SH-SY5Y (cell line): Measurements from ENCODE around the gene SIRPA.

Experiments used
- GATA2 ChIP-seq: IDR thresholded peaks from 2 replicates; pipeline ENCODE4 v1.6.1; 2011; ENCODE audit warnings: mild to moderate bottlenecking, low read depth, low read length
- GATA3 ChIP-seq: IDR thresholded peaks from 2 replicates; pipeline ENCODE4 v1.6.1; 2011; ENCODE audit warnings: low read depth, mild to moderate bottlenecking, low read length, moderate library complexity

SIRPA gene

DNA sequence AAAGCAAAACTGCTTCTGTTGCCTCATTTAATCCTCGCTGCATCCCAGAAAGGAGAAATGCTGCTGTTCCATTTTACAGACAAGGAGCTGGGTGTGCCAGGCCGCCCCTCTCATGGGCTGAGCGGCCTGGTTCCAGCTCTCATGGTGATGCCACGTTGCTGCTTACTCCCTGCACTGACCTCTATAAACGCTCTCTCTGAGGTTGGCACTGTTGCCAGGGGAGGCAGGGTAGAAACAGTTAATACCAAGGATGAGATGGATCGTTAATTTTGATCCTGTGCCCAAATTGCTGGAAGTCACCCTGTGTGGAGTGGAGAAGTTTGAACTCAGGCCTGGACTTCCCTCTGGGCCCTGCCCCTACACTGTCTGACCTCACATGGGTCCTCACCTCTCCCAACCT lies 25.6 kb downstream of the SIRPA start:
- TF ChIP-seq GATA3 (no peak), GATA2 (no peak)

DNA sequence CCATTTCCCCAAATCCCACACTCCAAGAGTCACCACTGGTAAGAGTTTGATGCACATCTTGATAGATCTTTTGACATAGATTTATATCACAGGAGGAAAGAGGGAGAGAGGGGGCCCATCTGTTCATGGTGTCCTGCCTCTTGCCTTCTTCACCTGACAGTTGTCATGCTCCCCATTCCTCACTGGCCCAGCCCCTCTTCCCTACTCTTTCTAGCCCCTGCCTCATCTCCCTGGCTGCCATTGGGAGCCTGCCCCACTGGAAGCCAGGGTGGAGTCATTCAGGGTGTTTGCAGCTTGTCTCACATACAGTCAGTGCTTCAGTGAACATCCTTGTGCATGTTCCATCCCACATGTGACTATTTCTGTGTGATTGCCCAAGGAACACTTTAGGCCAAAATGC lies 27.6 kb downstream of the SIRPA start:
- TF ChIP-seq GATA2, result no peak
- no peak for TF ChIP-seq GATA3

DNA sequence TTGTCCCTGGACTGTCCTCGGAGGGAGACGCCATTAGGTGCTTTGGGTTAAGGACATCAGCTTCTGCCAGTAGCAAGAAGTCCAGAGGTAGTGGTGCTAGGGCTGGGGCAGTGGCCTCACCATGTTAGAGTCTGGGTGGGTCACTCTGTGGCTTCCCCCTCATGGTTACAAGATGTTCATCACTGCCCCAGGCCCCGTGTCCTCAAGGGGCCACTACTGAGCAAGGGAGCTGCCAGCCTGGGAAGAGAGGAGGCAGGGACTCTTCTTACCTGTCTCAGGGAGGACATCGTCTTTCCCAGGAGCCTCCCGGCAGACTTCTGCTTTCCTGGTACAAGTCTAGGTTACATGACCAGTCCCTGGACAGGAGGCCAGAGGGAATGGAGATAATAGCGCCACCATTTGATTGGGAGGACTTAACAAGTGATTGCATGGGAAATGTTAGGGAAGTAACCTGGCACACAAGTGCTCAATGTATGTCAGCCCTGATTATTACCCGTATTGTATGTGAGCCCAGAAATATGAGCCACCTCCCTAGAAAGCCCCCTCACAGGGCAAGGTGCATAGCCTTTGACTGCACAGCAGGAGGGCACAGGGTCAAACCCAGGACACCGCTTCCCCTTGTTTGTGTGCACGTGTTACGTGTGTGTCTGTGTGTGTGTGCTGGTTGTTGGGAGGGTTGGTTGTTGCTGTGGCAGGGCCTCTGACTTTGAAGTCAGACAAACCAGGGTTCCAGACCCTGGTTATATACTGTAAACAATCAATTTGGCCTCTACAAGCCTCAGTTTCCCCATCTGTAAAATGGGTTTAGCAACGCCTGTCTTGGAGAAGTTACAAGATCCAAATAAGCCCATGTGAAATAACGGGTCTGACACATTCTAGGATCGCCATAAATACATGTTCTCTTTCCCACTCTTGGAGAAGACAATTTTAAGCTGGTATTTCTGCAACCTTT lies 30.0 kb downstream of the SIRPA start:
- TF ChIP-seq GATA3 (no peak), GATA2 (no peak)

DNA sequence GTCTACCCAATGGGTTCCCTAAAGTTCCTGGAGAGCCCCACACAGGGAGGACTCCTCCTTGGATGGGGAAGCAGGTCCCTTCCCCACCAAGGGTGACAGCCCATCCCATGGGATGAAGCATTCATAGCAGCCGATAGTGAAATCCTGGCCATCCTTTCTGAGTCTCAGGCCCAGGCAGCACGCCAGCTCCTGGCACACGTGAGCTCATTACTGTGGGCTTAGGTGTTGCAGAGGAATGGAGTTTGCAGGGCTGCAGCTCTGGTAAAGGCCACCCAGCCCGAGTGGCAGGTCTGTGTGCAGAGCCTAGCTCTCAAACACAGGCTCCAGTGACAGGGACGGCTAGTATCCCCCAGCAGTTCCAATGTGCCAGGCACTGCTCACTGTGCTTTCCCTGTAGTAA lies 31.0 kb downstream of the SIRPA start:
- no peak for TF ChIP-seq GATA2
- no peak for TF ChIP-seq GATA3

DNA sequence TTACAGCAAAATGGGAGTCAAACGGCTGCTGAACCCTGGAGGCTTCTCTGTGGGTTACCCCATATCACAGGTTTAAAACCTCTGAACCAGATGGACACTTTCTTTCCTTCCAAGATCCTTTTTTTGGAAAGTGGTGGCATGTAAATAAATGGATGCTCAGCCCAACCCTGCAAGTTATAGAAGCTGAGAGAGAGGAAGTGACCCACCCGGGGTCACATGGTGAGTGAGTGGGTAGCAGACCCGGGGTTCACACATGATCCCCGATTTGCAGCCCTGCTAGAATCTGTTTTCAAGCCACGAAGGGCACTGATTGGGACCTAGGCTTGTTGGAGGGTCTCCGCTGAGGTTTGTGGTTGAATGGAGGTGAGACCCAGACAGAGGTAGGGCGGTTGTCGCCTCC lies 32.0 kb downstream of the SIRPA start:
- TF ChIP-seq GATA3 (no peak), GATA2 (no peak)

DNA sequence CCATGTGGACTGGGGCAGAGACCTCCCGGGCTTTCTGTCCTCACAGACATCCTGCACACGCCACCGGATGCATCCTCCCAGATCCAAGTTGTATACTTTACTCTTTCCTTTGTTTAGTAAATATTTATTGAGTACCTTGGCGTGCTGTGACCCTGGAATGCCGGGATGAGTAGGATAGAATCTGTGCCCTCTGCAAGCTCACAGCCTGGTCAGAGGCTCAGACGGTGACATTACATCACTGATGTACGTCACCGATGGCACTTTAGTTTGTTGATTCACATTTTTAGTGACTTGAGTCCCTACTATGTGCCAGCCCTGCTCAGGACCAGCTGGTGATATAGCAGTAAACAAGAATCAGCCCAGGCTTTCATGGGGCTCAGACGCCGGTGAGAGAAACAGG lies 32.9 kb downstream of the SIRPA start:
- TF ChIP-seq GATA3 (no peak), GATA2 (no peak)

DNA sequence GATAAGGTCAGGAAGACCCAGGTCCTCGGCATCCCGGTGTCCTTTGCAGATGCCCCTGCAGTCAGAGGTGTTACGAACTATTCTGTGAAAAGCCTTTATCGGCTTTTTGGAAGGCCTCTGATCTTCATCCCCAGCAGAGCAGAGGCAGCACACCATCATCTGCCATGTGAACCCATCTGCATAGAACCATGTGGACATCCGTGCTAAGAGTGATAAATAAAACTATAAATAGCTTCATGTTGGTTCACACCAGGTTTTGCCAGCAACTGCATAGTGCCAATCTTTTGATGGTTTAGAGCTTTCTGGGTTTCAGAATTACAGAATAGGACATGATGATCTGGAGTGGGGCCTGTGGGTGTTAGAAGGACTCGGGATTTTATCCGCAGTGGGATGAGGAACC lies 33.6 kb downstream of the SIRPA start:
- TF ChIP-seq GATA3 (no peak), GATA2 (no peak)

DNA sequence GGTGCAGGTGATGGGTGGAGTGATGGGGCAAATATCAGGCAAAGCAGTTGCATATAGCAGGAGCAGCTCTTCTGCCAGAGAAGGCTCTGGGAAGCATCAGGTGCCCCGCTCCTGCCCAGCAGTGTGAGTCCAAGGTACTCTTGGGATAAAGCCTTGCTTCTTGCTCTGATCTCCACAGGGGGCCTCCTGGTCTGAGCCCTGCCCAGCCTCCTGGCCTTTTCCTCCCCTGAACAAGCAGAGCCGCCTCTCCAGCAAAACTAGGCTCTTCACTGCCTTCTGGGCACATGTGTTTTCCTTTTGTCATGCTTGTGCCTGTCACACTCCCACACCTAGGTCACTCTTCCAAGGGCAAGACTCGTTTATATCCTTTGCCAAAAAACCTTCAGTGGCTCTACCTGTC lies 34.3 kb downstream of the SIRPA start:
- TF ChIP-seq GATA3 (no peak), GATA2 (no peak)

DNA sequence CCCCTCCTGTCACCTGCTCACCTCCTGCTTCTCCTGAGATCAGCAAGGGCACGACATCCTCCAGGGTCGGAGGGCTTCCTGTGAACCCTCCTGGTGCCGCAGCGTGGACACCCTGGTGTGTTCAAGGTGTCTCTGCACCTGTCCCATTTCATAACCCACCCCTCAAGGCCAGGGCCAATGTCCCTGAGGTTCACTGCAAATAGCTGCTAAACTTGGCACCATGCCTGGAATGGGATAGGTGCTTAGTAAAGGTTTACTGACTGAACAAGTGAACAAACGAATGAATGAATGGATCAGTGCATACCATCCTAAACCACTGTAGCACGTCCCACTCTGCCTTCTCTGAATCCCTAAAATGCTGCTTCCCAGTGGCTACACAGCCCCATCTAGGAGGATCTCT lies 35.0 kb downstream of the SIRPA start:
- TF ChIP-seq GATA2 (no peak), GATA3 (no peak)

DNA sequence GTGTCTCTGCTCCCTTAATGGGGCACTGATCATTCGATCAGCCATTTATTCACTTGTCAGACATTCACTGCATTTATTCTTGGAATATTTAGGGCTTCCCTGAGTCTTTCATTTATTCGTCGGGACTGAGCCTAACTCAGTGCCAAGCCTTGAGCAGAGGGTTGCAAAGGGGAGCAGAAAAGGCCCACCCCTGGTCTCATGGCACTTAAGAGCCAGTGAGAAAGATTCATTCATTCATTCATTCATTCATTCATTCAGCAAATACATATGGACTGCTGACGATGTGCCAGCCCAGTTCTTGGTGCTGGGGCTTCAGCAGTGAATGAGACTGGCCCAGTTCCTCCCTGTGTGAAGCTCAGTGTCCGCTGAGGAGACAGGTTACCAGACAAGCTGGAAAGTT lies 36.6 kb downstream of the SIRPA start:
- TF ChIP-seq GATA3 (no peak), GATA2 (no peak)

DNA sequence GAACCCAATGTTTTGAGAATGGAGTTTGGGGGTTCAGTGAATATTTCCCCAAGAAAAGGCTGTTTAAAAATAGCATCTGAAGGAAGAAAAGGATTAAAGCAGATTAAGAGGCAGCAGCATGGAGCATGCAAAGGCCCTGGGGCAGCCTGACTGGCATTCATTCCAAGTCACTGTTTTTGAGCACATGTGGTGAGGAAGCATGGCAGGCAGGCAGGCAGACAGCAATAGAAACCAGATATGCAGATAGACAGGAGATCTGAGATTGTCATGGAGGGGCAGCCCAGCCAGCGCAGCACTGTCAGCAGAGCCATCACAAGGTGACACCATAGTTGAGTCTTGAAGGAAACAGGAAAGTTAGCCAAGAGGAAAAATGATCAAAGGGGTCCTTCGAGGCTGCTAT lies 37.8 kb downstream of the SIRPA start:
- TF ChIP-seq GATA2 (peak; percentile 79), GATA3 (no peak; the same call in 1 of the 2 replicates)

DNA sequence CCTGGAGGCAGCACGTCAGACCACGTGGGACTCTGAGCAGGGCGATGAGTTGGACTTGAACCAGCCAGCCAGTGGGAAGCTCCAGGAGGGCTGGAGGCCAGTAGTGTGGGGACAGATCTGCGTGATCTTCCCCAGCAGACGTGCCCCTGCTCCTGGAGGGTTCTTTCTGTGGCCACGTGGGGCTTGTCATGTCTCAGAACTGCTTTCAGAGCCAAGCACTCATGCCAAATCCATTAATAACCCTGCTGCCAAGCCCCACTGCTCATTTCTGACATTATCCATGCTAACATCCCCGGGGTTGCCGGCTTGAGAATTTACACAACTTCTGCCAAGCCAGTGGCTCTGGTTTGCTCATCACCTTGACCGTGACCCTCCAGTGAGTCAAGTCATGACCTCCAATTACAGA lies 38.3 kb downstream of the SIRPA start:
- TF ChIP-seq GATA3 (no peak), GATA2 (no peak; the same call in 1 of the 2 replicates)

DNA sequence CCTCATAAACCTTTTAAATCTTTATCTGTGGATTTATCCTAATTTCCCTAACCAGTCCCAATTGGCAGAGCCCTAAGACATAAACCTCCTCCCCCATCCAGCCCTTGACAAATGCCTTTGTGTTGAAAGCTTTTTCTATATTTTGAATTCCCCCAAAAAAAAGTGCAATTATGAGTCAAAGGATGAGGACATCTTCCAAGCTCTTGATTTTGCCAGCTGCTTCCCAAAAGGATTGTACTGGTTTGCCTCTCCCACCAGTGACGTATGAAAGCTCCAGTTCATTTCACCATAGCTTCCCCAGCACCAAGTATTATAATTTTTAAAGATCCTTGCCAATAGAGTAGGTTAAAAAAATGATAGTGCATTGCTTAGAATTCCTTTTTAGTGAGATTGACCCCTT lies 38.9 kb downstream of the SIRPA start:
- no peak for TF ChIP-seq GATA3
- no peak for TF ChIP-seq GATA2

DNA sequence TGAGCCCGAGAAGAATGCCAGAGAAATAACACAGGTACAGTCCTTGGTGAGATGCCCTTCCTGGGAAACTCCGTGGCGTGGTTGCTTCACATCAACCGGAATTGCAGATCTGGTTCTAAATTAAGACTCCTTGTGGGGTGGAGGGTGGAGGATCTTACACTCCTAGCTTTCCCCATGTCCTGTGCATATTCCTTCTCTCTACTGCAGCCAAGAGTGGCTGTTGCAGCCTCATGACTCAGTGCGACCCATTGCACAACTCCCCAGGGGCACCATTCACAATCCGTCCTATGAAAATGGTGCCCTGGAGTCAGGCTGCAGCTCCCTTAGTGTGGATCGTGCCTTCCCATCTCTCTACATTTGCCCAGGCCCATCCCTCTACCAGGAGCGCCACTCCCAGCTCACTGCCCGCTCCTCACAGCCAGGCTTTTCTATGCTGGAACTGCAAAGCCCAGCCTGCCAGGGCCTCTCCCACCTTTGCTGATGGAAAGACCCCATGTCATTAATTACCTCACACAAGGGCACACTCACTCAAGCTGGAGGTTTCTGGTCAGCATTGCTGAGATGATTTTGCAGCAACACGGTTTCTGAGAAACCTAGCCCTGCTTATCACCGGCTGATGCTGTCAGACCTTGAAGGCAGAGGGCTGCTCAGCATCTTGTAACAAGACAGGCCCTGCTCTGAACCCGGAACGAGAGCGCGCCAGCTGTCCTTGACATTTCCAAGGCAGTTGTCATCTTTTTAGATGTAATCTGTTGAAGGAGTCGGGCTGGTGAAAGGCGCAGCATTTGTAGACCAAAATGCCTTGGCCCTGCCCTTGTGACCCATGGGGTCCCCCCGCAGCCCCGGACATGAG lies 39.7 kb downstream of the SIRPA start:
- TF ChIP-seq GATA2, result peak; percentile 61
- no peak for TF ChIP-seq GATA3
